Measurements from ENCODE around the gene CD47.

Gene CD47

DNA sequence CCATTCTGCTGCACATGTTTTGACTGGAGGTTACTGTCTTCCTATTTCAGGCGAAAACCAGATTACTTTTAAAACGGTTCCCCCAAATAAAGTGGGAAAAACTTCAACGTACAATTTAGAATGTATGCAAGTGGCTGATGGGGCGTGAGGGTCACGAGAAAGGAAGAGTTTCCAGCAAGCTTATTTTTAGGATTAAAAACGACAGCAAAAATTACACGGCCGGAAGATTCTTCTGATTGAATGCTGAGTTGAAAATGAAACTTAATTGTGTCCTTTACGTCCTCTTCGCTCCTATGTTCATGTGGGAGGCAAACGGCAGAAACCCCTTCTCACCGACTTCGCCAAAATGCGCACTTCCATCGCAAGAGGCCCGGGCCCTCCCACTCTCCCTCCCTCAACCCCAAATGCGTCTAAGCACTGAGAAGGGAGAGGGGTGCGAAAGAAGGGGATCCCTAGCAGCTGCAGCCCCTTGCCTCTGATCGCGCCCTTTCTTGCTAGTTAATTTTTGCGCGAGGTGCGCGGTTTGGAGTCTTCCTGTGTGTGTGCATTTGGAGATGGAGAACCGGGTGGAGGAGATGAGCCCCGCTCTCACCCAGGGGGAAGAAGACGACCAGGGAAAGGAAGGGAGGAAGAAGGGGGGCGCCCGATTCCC lies 656 bp downstream of the CD47 start:
- DNase-seq, result peak; percentile 73

DNA sequence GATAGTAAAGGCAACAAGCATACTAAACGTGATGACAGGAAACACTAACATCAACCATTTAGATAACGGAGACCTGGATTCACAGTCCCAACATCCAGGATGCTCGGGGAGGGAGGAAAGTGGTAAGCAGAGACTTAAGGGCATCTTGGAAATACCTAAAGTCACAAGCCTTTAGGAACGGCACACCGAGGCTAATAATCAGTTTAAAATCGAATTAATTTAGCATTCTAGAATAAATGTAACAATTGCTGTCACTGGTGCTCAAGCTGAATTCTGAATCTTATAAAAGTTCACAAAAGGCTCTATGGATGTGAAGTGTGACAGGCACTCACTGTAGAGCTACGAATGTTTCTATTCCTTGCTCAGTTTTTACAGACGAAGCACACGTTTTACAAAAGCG lies 1.3 kb downstream of the CD47 start:
- no peak for DNase-seq

GRCh38 chr3:108088697-108089096 lies 2.1 kb downstream of the CD47 start:
- DNase-seq, result no peak

DNA sequence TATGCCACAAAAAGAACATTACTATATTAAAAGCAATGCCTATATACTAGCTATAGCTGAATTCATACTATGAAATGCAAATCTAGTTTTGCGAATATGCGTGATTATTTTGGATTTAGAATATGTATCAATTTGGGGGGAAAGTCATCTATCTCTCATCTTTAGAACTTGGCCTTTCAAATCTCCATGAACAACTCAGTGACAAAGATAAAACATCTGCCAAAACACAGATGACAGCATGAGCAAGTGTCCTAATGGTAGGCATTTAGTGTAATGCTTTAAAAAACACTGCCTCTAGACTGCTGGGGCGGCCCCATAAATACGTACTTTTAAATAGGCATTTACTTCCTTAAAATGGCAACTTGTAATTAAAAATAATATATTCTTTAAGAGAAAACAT lies 2.7 kb downstream of the CD47 start:
- no peak for DNase-seq

GRCh38 chr3:108086653-108087052 lies 4.2 kb downstream of the CD47 start:
- no peak for DNase-seq

DNA sequence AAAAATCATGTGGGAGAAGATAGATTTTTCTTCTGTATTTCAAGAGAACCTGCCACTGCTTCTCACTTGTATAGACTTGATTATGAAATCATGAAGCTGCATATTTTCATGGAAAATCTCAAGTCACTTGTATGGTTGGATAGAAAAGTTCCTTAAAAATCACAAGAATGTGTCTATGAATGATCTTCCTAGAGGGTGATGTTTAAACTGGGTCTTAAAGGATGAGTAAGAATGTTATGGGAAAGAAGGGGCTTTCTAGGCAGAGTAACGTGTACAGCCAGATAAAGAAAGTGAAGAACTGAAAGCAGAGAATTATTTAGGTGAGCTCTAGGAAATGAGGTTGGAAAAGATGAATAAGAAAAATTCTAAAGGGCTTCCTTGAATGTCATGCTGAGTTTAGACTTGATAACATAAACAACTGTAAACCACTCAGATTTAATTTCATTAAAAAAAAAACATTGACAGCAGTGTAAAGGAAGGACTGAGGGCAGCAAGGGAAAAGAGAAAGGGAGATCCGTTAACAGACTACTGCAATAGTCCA lies 5.0 kb downstream of the CD47 start:
- DNase-seq, result no peak

GRCh38 chr3:108085370-108085769 lies 5.5 kb downstream of the CD47 start:
- DNase-seq, result no peak

- DNase-seq, result no peak
These were observed 11.0 kb downstream of the CD47 start for GRCh38 chr3:108079877-108080276.

GRCh38 chr3:108079043-108079442 lies 11.8 kb downstream of the CD47 start:
- DNase-seq, result no peak

DNA sequence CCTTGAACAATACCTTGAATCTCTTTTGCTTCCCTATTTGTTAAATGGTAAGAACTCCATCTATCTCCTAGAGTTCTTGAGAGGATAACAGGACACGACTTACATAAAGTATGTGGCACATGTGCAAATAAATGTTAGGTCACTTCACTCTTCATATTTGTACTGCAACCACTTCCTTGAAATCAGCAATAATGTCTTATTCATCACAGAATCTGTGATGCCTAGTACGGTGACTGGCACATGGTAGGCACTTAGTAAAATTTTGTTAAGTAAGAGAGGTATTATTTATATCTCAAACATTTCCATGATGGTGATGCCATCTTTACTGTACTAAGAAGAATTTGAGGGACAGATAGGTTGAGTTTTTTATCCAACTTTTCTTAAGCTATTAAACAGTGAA lies 14.3 kb downstream of the CD47 start:
- no peak for DNase-seq

DNA sequence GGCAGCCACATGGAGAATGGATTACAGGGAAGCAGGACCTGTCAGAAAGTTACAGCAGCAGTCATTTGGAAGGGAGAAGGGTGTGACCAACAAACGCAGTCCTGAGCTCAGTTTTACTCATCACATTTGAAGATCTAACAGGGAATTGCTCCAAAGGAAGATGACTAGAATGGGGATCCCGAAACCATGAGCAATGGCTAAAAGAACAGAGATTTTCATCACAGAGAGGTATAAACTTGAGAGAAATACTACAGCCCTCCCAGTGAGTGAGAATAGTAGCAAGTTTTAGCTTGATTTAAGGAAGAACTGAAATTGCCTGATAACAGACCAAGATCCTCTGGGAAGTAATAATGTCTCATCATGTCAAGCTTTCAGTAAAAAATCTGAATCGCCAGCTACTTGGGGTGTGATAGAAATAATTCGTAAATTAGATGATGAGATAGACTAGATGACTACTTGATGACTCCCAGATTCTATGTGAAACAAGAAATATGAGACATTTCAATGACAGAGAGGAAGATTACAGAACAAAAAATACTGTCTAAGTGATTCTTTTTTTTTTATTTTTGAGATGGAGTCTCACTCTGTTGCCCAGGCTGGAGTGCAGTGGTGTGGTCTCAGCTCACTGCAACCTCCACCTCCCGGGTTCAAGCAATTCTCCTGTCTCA lies 16.9 kb downstream of the CD47 start:
- no peak for DNase-seq

- DNase-seq, result no peak
These were observed 19.5 kb downstream of the CD47 start for GRCh38 chr3:108071368-108071767.

- no peak for DNase-seq
These were observed 20.5 kb downstream of the CD47 start for GRCh38 chr3:108070356-108070755.

GRCh38 chr3:108067768-108068167 lies 23.1 kb downstream of the CD47 start:
- no peak for DNase-seq

- DNase-seq, result no peak
These were observed 25.7 kb downstream of the CD47 start for GRCh38 chr3:108065096-108065495.

GRCh38 chr3:108064293-108064887 lies 26.4 kb downstream of the CD47 start:
- DNase-seq, result no peak

DNA sequence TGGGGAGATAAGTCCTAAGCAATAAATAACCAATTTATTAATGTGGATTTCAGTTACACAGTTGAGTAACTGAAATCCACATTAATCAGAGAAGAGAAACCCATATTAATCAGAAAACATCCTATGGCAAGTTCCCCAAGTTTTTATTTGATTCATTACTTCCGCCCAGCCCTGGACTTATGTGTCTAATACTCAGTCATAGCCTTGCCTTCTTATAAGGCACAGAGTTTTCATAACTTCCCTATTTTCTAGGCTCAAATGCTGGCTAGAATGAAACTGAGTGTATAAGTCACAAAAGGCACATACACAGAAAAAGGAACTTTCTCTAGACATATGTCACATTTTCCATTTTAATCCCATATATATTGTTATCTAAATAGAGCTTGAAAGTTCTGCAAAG lies 28.8 kb downstream of the CD47 start:
- no peak for DNase-seq

DNA sequence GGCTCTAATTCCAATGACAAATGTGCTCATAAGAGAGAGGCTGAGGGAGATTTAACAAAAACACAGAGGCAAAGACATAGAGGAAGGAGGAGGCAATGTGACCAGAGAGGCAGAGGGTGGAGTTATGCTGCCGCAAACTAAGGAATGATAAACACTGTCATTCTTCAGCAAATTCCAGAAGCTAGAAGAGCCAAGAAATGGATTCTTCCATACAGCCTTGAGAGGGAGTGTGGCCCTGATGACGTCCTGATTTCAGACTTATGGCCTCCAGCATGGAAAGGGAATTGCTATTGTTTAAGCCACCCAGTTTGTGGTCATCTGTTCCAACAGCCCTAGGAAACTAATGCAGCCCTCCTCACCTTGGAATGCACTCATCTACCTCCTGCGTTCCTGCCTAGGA lies 30.5 kb downstream of the CD47 start:
- no peak for DNase-seq

GRCh38 chr3:108055931-108056330 lies 34.9 kb downstream of the CD47 start:
- DNase-seq, result no peak

DNA sequence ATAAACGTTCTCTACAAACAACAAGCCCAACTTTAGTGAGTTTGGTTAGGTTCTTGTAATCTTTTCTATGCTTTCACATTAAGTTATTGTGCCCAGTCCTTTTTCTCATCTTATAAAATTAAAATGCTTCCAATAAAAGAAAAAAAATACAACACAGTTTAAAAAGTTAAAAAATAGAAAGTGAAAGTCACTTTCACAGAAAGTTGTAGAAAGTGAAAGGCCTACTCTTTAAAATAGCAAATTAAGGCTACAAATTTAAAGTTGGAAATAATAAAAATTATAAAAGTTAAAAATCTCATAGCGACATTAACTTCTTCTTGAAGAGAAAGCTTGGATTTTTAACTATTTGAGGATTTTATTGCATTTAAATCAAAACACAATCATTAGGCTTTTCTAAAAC lies 35.9 kb downstream of the CD47 start:
- no peak for DNase-seq

DNA sequence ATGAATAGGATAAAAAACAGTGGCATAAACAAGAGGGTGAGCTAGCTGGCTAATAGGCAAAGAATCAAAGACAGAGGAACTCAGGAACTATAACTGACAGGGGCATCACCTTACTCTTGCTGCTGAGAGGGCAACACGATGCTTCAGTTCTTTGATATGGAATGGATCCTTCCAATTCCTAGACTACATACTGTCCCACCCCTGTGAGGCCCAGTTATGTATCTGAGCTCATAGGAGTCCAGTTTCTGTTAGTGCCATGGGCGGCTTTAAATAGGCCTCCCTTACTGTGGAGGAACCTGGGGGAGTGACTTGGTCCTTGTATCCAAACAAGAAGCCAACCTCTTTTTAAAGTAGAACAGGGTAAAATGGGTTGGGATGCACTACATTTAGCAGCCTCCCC lies 37.3 kb downstream of the CD47 start:
- no peak for DNase-seq

GRCh38 chr3:108053067-108053466 lies 37.8 kb downstream of the CD47 start:
- DNase-seq, result peak; percentile 21

- DNase-seq, result no peak
These were observed 39.8 kb downstream of the CD47 start for GRCh38 chr3:108051005-108051404.

GRCh38 chr3:108047987-108048386 lies 42.8 kb downstream of the CD47 start:
- DNase-seq, result no peak
